ENCODE measurements around the gene NOTCH3. TPM values are rescaled to one million over a fixed set of nuclear protein-coding genes. Genes with fewer than 3 reads are reported as not detected.

NOTCH3 gene
- 8.9 to 17.6 TPM (median 15.7 TPM) in 5 replicates for total RNA-seq (2022; extraction: Qiagen RNA extraction)

DNA sequence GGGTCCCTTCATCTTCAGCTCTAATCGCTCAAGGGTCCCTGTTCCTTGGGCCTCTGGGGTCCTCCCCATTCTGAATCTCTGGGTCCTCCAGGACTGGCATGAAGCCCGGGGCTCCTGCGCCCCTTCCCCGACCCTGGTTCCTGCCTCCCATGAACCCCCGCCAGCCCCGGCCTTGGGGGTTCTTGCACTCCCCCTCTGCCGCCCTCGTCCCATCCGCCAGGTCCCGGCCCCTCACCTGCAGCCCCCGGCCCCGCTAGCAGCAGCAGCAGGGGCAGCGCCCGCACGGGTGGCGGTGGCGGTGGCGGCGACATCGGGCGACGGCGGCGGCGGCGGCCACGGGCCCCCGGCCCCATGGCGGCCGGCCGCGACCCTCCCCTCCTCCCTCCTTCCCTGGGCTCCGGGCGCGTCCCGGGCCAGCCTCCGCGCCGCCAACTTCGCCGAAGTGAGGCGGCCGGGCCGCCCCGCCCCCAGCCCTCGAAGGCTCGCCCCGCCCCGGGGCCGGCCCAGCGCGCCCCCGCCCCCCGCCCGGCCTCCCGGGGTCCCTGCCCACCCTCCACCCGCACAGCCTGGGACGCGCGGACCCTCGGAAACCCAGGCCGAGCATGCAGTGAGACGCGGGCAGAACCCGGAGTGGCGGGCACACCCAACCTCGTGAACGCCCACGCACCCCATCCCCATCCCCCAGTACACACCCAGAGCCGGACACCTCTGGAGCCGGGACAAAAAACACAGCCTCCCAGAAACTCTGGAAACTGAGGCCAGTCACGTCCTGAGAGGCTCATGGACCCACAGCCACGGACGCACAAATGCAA is at the start of gene NOTCH3:
Gene NOTCH3 (minus strand): TSS at position 443 of the 812 bp plus-strand sequence. CDS start 90 bp downstream, at position 353.

Other genes starting within 250 kb of the NOTCH3 start
- gene SLC1A6, start 221.1 kb downstream of the NOTCH3 start, total RNA-seq (2022; extraction: Qiagen RNA extraction), result not detected in 5 replicates
- not detected in 5 replicates for gene CASP14, start 151.5 kb downstream of the NOTCH3 start, total RNA-seq (2022; extraction: Qiagen RNA extraction)
- gene OR1I1, start 118.8 kb downstream of the NOTCH3 start, total RNA-seq (2022; extraction: Qiagen RNA extraction), result not detected in 5 replicates
- 15.7 to 20.3 TPM (median 17.5 TPM) in 5 replicates for gene SYDE1, start 93.6 kb downstream of the NOTCH3 start, total RNA-seq (2022; extraction: Qiagen RNA extraction)
- 0.12 TPM in 1 of 5 replicates, not detected in the others for gene EPHX3, start 31.5 kb upstream of the NOTCH3 start, total RNA-seq (2022; extraction: Qiagen RNA extraction)
- gene BRD4, start 131.5 kb upstream of the NOTCH3 start, total RNA-seq (2022; extraction: Qiagen RNA extraction), result 19.5 to 28.3 TPM (median 25.6 TPM) in 5 replicates
- 15.8 to 20.2 TPM (median 18.9 TPM) in 5 replicates for gene AKAP8, start 178.8 kb upstream of the NOTCH3 start, total RNA-seq (2022; extraction: Qiagen RNA extraction)
- 34.9 to 41.3 TPM (median 36.7 TPM) in 5 replicates for gene AKAP8L, start 218.0 kb upstream of the NOTCH3 start, total RNA-seq (2022; extraction: Qiagen RNA extraction)
- gene WIZ, start 249.0 kb upstream of the NOTCH3 start, total RNA-seq (2022; extraction: Qiagen RNA extraction), result 14.3 to 23.6 TPM (median 23.2 TPM) in 5 replicates